Measurements from ENCODE around the gene HMG20B. TPM values are rescaled to one million over a fixed set of nuclear protein-coding genes. Genes with fewer than 3 reads are reported as not detected.

The HMG20B gene
- polyA plus RNA-seq, 1 donor (not counting 4 experiments of a cell fraction or from before 2014, with no cell fraction given): 27.9 TPM

- Histone ChIP-seq H3K9me1 (ENCODE audit: control insufficient read depth, extremely low read depth, insufficient read depth, low read length) (no peaks in the 10 kb centered on the region), H3K9ac (ENCODE audit: control insufficient read depth, extremely low read depth, insufficient read depth, low read length) (peak overlapping the region; percentile 85), H3K27ac (ENCODE audit: control insufficient read depth, insufficient read depth, low read length) (peak overlapping the region; percentile 56), H3K36me3 (ENCODE audit: control insufficient read depth in 2 of 2, extremely low read depth in 1 of 2, insufficient read depth in 2 of 2, low read length in 2 of 2) (peaks cover 0 to 4% of the 10 kb centered on the region in 2 experiments), H3K4me3 (ENCODE audit: control insufficient read depth in 2 of 3, extremely low read depth in 1 of 3, insufficient read depth in 2 of 3, low read depth in 1 of 3, low read length in 3 of 3) (peak overlapping the region; percentile 86 to 96 (median 91)), H3K79me2 (ENCODE audit: control insufficient read depth, insufficient read depth, low read length) (peaks cover 32% of the 10 kb centered on the region), H3K27me3 (ENCODE audit: control insufficient read depth, extremely low read depth, insufficient read depth, low read length) (no peaks in the 10 kb centered on the region), H3K4me1 (ENCODE audit: control insufficient read depth, extremely low read depth, insufficient read depth, low read length) (peaks cover 18% of the 10 kb centered on the region), H3K9me3 (ENCODE audit: control insufficient read depth, low read depth, low read length) (no peaks in the 10 kb centered on the region), H3K4me2 (ENCODE audit: control insufficient read depth, extremely low read depth, insufficient read depth, low read depth, low read length) (peak overlapping the region; percentile 96), H2AFZ (ENCODE audit: control insufficient read depth, low read length) (peak overlapping the region; percentile 26), H4K20me1 (ENCODE audit: control insufficient read depth, extremely low read depth, insufficient read depth, low read length) (peaks cover 10% of the 10 kb centered on the region)
- no peak for FAIRE-seq
- DNase-seq (ENCODE audit: low read depth, low spot score): no peak
- no peak for TF ChIP-seq EZH2 (IDR thresholded peaks at IDR 0.05; ENCODE audit: low read length)
- no peak for TF ChIP-seq CTCF (optimal IDR thresholded peaks at IDR 0.05 in 1 of 3, IDR thresholded peaks at IDR 0.05 in 1 of 3, conservative IDR thresholded peaks at IDR 0.05 in 1 of 3; ENCODE audit: extremely low read depth in 1 of 3, insufficient read depth in 2 of 3, low read length in 3 of 3)
- dilution Hi-C loops (cut with MboI; ENCODE audit: extremely low pct_ligation_motif_present, low sequenced_read_pairs): no loop called here
Measured at GRCh38 chr19:3556423-3556977, 16.2 kb upstream of the HMG20B start.

GRCh38 chr19:3556978-3557460 lies 15.7 kb upstream of the HMG20B start:
- dilution Hi-C loops (cut with MboI; ENCODE audit: extremely low pct_ligation_motif_present, low sequenced_read_pairs): no loop called here

More at GRCh38 chr19:3556978-3557460, 15.7 kb upstream of the HMG20B start:
- peaks cover 32% of the 10 kb centered on the region for H3K79me2 ChIP-seq (ENCODE audit: control insufficient read depth, insufficient read depth, low read length)
- H3K9me1 ChIP-seq (ENCODE audit: control insufficient read depth, extremely low read depth, insufficient read depth, low read length): no peaks in the 10 kb centered on the region
- peaks cover 18% of the 10 kb centered on the region for H3K4me1 ChIP-seq (ENCODE audit: control insufficient read depth, extremely low read depth, insufficient read depth, low read length)
- H3K9me3 ChIP-seq (ENCODE audit: control insufficient read depth, low read depth, low read length): no peaks in the 10 kb centered on the region
- FAIRE-seq (no peak), DNase-seq (ENCODE audit: low read depth, low spot score) (no peak)
- peak overlapping the region; percentile 85 for H3K9ac ChIP-seq (ENCODE audit: control insufficient read depth, extremely low read depth, insufficient read depth, low read length)
- TF ChIP-seq CTCF (optimal IDR thresholded peaks at IDR 0.05 in 1 of 3, IDR thresholded peaks at IDR 0.05 in 1 of 3, conservative IDR thresholded peaks at IDR 0.05 in 1 of 3; ENCODE audit: extremely low read depth in 1 of 3, insufficient read depth in 2 of 3, low read length in 3 of 3) (peak in 1 of 3 experiments; percentile 4), EZH2 (IDR thresholded peaks at IDR 0.05; ENCODE audit: low read length) (no peak)
- H3K4me2 ChIP-seq (ENCODE audit: control insufficient read depth, extremely low read depth, insufficient read depth, low read depth, low read length): peak overlapping the region; percentile 96
- peak overlapping the region; percentile 86 to 96 (median 91) for H3K4me3 ChIP-seq (ENCODE audit: control insufficient read depth in 2 of 3, extremely low read depth in 1 of 3, insufficient read depth in 2 of 3, low read depth in 1 of 3, low read length in 3 of 3)
- peaks cover 0 to 4% of the 10 kb centered on the region in 2 experiments for H3K36me3 ChIP-seq (ENCODE audit: control insufficient read depth in 2 of 2, extremely low read depth in 1 of 2, insufficient read depth in 2 of 2, low read length in 2 of 2)
- peak overlapping the region; percentile 26 for H2AFZ ChIP-seq (ENCODE audit: control insufficient read depth, low read length)
- peak overlapping the region; percentile 56 for H3K27ac ChIP-seq (ENCODE audit: control insufficient read depth, insufficient read depth, low read length)
- H4K20me1 ChIP-seq (ENCODE audit: control insufficient read depth, extremely low read depth, insufficient read depth, low read length): peaks cover 10% of the 10 kb centered on the region
- no peaks in the 10 kb centered on the region for H3K27me3 ChIP-seq (ENCODE audit: control insufficient read depth, extremely low read depth, insufficient read depth, low read length)

Data from keratinocyte (primary cell).